BJ (cell line): Measurements from ENCODE around the gene DYNLT4. TPM values are rescaled to one million over a fixed set of nuclear protein-coding genes. Genes with fewer than 3 reads are reported as not detected.
"Not testable (repeated sequence)": the region's sequence is repeated elsewhere in the genome, so short reads cannot be mapped to it uniquely, and the experiment has no call there.

ENCODE experiments used
- CTCF ChIA-PET: fragments of 350-600 bp; formaldehyde crosslinking; extraction: SDS; loops from one replicate; lab custom pipeline; 2021; ENCODE audit warnings: antibody characterized with exemption, inconsistent platforms; lab: Yijun Ruan, JAX
- POLR2A ChIA-PET: fragments of 300-600 bp; sonication (Branson Sonifier 250); formaldehyde crosslinking; extraction: SDS; loops from one replicate; lab custom pipeline; 2021; ENCODE audit warnings: antibody characterized with exemption; lab: Charles Lee
- DNase-seq: peaks from one replicate; pipeline ENCODE4 v3.0.0-alpha.2; 2011; ENCODE audit warnings: low read depth
- H3K27me3 ChIP-seq: 2 replicates; pipeline ENCODE4 v1.6.0; 2011; ENCODE audit warnings: low read length; ENCODE audit not compliant: control insufficient read depth, insufficient read depth
- H3K36me3 ChIP-seq: 2 replicates; pipeline ENCODE4 v1.5.1; 2011; ENCODE audit warnings: low read length; ENCODE audit not compliant: control insufficient read depth, insufficient read depth
- H3K4me3 ChIP-seq: 2 replicates; pipeline ENCODE4 v1.5.1; 2011; ENCODE audit warnings: low read depth, mild to moderate bottlenecking, control low read depth, low read length
- polyA plus RNA-seq: library from polyadenylated mRNA; depleted of rRNA; stranded (reverse); fragments of >200 nt; gene quantifications from 2 replicates; pipeline ENCODE4 v1.2.3, GENCODE V29; 2011
- TF ChIP-seq, protein P1 (sequence below): IDR thresholded peaks from 2 replicates; pipeline ENCODE4 v1.5.1; 2011; ENCODE audit warnings: low read depth, mild to moderate bottlenecking, control low read depth, inconsistent platforms, low read length, moderate library complexity; ENCODE audit not compliant: insufficient read depth

The DYNLT4 gene
- polyA plus RNA-seq, 1 experiment: 0.26 TPM

GRCh38 chr1:44828003-44828651, 21.0 kb upstream of the DYNLT4 start:
- ChIA-PET POLR2A (interaction anchor here (0.6 kb wide), 1 partner anchor 9 kb away, joined by 4 read pairs; no protein-coding TSS in a partner anchor), CTCF (interaction anchor here (1.7 to 3.4 kb wide), 2 partner anchors 8 to 28 kb away, joined by 4 to 19 read pairs; partner anchors contain the start of gene PLK3)
- no peak for DNase-seq

GRCh38 chr1:44827197-44828002, 20.2 kb upstream of the DYNLT4 start:
- H3K27me3 ChIP-seq: no peaks in the 10 kb centered on the region
- ChIA-PET POLR2A (interaction anchor here (0.6 to 0.7 kb wide), 2 partner anchors 8 to 82 kb away, joined by 4 read pairs; no protein-coding TSS in a partner anchor), CTCF (interaction anchor here (0.6 to 3.4 kb wide), 4 partner anchors 9 to 191 kb away, joined by 3 to 19 read pairs (median 4); partner anchors contain the start of gene PLK3)
- H3K4me3 ChIP-seq: no peak overlapping the region
- no peaks in the 10 kb centered on the region for H3K36me3 ChIP-seq
- DNase-seq: no peak
- TF ChIP-seq, protein P1, sequence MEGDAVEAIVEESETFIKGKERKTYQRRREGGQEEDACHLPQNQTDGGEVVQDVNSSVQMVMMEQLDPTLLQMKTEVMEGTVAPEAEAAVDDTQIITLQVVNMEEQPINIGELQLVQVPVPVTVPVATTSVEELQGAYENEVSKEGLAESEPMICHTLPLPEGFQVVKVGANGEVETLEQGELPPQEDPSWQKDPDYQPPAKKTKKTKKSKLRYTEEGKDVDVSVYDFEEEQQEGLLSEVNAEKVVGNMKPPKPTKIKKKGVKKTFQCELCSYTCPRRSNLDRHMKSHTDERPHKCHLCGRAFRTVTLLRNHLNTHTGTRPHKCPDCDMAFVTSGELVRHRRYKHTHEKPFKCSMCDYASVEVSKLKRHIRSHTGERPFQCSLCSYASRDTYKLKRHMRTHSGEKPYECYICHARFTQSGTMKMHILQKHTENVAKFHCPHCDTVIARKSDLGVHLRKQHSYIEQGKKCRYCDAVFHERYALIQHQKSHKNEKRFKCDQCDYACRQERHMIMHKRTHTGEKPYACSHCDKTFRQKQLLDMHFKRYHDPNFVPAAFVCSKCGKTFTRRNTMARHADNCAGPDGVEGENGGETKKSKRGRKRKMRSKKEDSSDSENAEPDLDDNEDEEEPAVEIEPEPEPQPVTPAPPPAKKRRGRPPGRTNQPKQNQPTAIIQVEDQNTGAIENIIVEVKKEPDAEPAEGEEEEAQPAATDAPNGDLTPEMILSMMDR: no peak

More at GRCh38 chr1:44828003-44828651, 21.0 kb upstream of the DYNLT4 start:
- H3K36me3 ChIP-seq: no peaks in the 10 kb centered on the region
- TF ChIP-seq, protein P1: no peak
- H3K4me3 ChIP-seq: no peak overlapping the region
- no peaks in the 10 kb centered on the region for H3K27me3 ChIP-seq

DNA sequence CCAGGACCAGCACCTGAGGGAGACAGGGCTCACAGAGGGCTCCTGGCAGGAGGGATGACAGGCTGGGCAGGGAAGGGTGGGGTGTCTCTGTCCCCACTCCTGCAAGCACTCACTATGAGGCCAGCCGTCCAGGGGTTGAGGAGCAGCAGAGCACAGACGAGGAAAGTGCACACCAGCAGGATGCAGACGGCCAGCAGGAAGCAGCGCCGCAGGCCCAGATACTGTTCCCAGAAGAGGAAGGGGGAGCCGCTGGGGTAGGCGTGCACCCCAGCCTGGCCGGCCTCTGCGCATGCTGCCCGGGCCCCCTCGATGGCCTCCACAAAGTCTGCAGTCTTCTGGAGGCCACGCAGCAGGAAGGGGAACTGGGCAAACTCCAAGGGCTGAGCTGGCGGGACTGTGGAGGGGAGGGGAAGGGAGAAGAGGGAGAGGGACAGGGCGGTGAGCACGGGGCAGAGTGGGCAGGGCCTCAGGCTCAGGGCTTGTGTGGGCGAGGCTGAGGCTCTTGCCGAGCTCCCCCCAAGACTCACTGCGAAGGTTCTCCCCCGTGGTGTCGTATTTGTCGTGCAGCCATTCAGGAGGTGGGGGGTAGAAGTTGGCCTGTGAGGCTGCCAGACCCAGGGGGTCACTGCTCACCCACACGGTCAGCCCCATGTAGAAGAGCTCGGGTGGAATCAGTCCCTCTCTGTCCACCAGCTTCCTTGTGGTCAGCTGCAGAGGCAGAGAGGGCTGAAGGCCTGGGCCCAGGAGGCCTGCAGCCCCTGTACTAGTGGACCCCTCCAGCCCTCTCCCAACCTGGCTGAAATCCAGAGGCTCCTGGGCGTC, 19.4 kb upstream of the DYNLT4 start:
- ChIA-PET POLR2A (interaction anchor here (0.7 kb wide), 1 partner anchor 82 kb away, joined by 4 read pairs; no protein-coding TSS in a partner anchor), CTCF (interaction anchor here (0.6 to 3.4 kb wide), 4 partner anchors 9 to 192 kb away, joined by 3 to 19 read pairs (median 4); partner anchors contain the start of gene PLK3)
- no peak for DNase-seq
- H3K27me3 ChIP-seq: no peaks in the 10 kb centered on the region
- H3K4me3 ChIP-seq: no peak overlapping the region
- TF ChIP-seq, protein P1: no peak
- no peaks in the 10 kb centered on the region for H3K36me3 ChIP-seq

DNA sequence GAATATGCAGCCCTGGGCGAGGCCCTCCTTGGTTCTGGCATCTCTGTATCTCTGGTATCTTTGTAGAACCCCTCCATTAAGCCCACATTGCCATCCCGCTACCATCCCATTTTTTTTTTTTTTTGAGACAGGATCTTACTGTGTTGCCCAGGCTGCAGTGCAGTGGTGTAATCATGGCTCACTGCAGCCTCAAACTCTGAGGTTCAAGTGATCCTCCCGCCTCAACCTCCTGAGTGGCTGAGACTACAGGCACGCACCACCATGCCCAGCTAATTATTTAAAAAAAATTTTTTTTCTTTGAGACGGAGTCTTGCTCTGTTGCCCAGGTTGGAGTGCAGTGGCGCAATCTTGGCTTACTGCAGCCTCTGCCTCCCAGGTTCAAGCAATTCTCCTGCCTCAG, 17.2 kb upstream of the DYNLT4 start:
- CTCF ChIA-PET, H3K27me3 ChIP-seq, POLR2A ChIA-PET, H3K36me3 ChIP-seq, H3K4me3 ChIP-seq, DNase-seq: not testable (repeated sequence)

DNA sequence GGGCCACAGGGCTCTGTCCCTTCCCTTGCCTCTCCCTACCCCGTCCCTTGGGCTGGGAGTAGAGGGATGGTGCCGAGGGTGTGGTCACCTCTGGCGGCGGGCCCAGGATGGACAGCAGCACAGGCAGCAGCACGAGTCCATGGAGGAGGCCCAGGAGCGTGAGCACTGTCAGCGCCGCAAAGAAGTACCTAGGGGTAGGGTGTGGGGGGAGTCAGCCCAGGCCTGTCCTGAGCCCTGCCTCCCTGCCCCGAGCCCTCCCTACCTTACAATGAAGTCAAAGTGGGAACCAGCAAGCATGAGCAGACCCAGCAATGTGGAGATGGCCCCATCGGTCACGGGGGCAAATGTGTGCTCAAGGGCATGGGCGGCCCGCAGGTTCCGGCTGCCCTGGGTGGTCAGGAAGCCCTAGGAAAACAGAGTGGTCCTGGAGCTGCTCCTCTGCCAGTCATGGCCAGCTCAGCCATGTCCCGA, 15.9 kb upstream of the DYNLT4 start:
- POLR2A ChIA-PET: no interaction called here
- no peaks in the 10 kb centered on the region for H3K27me3 ChIP-seq
- DNase-seq: no peak
- H3K4me3 ChIP-seq: no peak overlapping the region
- TF ChIP-seq, protein P1: no peak
- CTCF ChIA-PET: interaction anchor here (0.9 to 4.1 kb wide), 2 partner anchors 12 to 158 kb away, joined by 3 to 23 read pairs; no protein-coding TSS in a partner anchor
- H3K36me3 ChIP-seq: no peaks in the 10 kb centered on the region
